Kidney epithelial cell (primary cell): Measurements from ENCODE around the gene GPC1. TPM values are rescaled to one million over a fixed set of nuclear protein-coding genes. Genes with fewer than 3 reads are reported as not detected.

ENCODE experiments used
- DNase-seq: peaks from one replicate; pipeline ENCODE4 v3.0.0-alpha.2; 2010; ENCODE audit warnings: low read depth
- H3K27me3 ChIP-seq: 2 replicates; pipeline ENCODE4 v1.6.0; 2011; ENCODE audit warnings: low read length; ENCODE audit not compliant: control insufficient read depth, insufficient read depth
- H3K36me3 ChIP-seq: 2 replicates; pipeline ENCODE4 v1.5.1; 2011; ENCODE audit warnings: low read length; ENCODE audit not compliant: control insufficient read depth, insufficient read depth
- H3K4me3 ChIP-seq: 2 replicates; pipeline ENCODE4 v1.5.1; 2011; ENCODE audit warnings: low read depth, mild to moderate bottlenecking, control low read depth, low read length
- CTCF ChIP-seq: IDR thresholded peaks from 2 replicates; pipeline ENCODE4 v1.5.1; 2011; ENCODE audit warnings: mild to moderate bottlenecking, moderate library complexity, low read length, control low read depth, inconsistent platforms; ENCODE audit not compliant: insufficient read depth, poor library complexity, severe bottlenecking
- total RNA-seq: library from RNA; depleted of rRNA; stranded (reverse); fragments of >200 nt; gene quantifications from 2 replicates; pipeline ENCODE4 v1.2.3, GENCODE V29; 2015

Gene GPC1
- total RNA-seq, 1 donor from 2014 or later, result 75.2 TPM

DNA sequence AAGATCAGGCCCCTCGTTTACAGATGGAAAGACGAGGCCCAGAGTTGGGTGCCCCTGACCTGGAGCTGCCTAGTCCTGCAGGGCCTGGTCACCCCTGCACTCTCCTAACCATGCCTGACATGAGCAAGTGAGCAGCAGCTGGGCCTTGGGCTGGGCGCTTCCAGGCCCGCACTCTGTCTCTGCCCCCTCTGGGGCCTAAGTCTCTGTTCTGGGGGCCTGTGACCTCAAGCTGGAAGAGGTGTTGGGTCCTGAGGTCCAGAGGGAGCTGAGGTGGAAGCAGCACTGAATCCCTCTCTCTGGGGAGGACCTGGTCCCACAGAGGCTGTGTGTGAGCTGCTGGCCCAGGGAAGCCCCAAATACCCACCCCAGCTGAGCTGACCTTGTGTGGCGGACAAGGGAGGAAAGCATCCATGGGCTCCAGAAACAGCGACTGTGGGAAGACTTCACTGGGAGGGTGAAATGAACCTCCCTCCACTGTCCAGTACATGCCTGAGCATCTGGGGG, 46.1 kb upstream of the GPC1 start:
- peaks cover 2% of the 10 kb centered on the region for H3K27me3 ChIP-seq
- no peak overlapping the region for H3K4me3 ChIP-seq
- H3K36me3 ChIP-seq, result no peaks in the 10 kb centered on the region
- no peak for TF ChIP-seq CTCF
- no peak for DNase-seq

GRCh38 chr2:240390091-240391073, 45.1 kb upstream of the GPC1 start:
- peaks cover 2% of the 10 kb centered on the region for H3K27me3 ChIP-seq
- no peaks in the 10 kb centered on the region for H3K36me3 ChIP-seq
- DNase-seq, result no peak
- no peak overlapping the region for H3K4me3 ChIP-seq
- no peak for TF ChIP-seq CTCF

GRCh38 chr2:240391111-240392051, 44.1 kb upstream of the GPC1 start:
- no peak for TF ChIP-seq CTCF

GRCh38 chr2:240392084-240392947, 43.1 kb upstream of the GPC1 start:
- no peak for TF ChIP-seq CTCF

More at GRCh38 chr2:240391111-240392051, 44.1 kb upstream of the GPC1 start:
- Histone ChIP-seq H3K4me3 (no peak overlapping the region), H3K36me3 (no peaks in the 10 kb centered on the region), H3K27me3 (peaks cover under 1% of the 10 kb centered on the region)
- DNase-seq, result no peak

GRCh38 chr2:240392948-240393830, 42.3 kb upstream of the GPC1 start:
- TF ChIP-seq CTCF, result no peak
- Histone ChIP-seq H3K36me3 (no peaks in the 10 kb centered on the region), H3K27me3 (no peaks in the 10 kb centered on the region), H3K4me3 (no peak overlapping the region)
- no peak for DNase-seq

More at GRCh38 chr2:240392084-240392947, 43.1 kb upstream of the GPC1 start:
- Histone ChIP-seq H3K27me3 (no peaks in the 10 kb centered on the region), H3K4me3 (no peak overlapping the region), H3K36me3 (no peaks in the 10 kb centered on the region)
- DNase-seq, result no peak
